Measurements from ENCODE around the gene NT5C1B. TPM values are rescaled to one million over a fixed set of nuclear protein-coding genes. Genes with fewer than 3 reads are reported as not detected.

The NT5C1B gene
- total and polyA plus RNA-seq, 11 donors = not detected

DNA sequence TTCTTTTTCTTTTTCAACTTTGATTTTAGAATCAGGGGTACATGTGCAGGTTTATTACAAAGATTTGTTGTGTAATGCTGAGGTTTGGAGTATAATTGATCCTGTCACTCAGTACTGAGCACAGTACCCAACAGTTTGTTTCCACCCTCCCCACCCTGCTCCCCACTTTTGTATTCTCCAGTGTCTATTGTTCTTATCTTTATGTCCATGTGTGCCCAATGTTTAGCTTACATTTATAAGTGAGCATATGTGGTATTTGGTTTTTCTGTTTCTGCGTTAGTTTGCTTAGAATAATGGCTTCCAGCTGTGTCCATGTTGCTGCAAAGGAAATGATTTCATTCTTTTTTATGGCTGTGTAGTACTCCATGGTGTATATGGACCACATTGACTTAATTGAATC is 72.0 kb downstream of the NT5C1B start:
- peaks cover 0 to 39% (median 10%) of the 10 kb centered on the region in 12 donors for H3K4me1 ChIP-seq
- no peak overlapping the region for H3K4me3 ChIP-seq
- no peak for TF ChIP-seq POLR2A (IDR thresholded peaks at IDR 0.05)
- TF ChIP-seq, protein P1, sequence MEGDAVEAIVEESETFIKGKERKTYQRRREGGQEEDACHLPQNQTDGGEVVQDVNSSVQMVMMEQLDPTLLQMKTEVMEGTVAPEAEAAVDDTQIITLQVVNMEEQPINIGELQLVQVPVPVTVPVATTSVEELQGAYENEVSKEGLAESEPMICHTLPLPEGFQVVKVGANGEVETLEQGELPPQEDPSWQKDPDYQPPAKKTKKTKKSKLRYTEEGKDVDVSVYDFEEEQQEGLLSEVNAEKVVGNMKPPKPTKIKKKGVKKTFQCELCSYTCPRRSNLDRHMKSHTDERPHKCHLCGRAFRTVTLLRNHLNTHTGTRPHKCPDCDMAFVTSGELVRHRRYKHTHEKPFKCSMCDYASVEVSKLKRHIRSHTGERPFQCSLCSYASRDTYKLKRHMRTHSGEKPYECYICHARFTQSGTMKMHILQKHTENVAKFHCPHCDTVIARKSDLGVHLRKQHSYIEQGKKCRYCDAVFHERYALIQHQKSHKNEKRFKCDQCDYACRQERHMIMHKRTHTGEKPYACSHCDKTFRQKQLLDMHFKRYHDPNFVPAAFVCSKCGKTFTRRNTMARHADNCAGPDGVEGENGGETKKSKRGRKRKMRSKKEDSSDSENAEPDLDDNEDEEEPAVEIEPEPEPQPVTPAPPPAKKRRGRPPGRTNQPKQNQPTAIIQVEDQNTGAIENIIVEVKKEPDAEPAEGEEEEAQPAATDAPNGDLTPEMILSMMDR (IDR thresholded peaks at IDR 0.05) = no peak
- H3K36me3 ChIP-seq = no peaks in the 10 kb centered on the region
- H3K27ac ChIP-seq = peak overlapping the region in 1 of 12 donors; percentile 64
- intact Hi-C loops (cut with DNase I) = loop anchor here in 4 of 10 donors (5.0 to 10.0 kb wide), 5 partner anchors 225 to 1350 kb away; no protein-coding TSS in a partner anchor
- DNase-seq = no peak
- ATAC-seq = no peak
- H3K27me3 ChIP-seq = no peaks in the 10 kb centered on the region
- WGBS, 4 donors = 79 to 87% (median 84%) methylated on average over 1 of the region's 1 CpG
- no peaks in the 10 kb centered on the region for H3K9me3 ChIP-seq

DNA sequence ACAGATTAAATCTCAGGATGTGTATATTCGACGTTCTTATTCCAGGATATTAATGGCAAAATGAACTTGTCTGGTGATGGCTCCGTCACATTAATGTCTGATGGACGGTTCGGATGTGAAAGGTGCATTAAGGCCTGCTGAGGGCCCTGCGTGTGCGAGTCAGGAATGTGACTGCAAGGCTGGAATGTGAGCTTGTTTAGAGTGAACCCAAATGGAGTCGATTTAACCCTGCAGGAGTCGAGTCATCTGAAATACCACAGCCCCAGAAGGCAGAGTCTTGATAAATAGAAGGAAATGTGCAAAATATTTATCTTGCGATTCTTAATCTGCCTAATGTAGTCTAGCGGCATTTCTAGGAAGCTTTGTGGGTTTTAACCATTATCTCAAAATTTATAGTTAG is 73.3 kb downstream of the NT5C1B start:
- ATAC-seq (no peak), DNase-seq (no peak)
- peaks cover 0 to 35% (median 9%) of the 10 kb centered on the region in 12 donors for H3K4me1 ChIP-seq
- no peaks in the 10 kb centered on the region for H3K36me3 ChIP-seq
- no peak overlapping the region for H3K27ac ChIP-seq
- 50 to 70% (median 52%) methylated on average over 11 of the region's 11 CpGs for WGBS, 4 donors
- intact Hi-C loops (cut with DNase I) = loop anchor here in 4 of 10 donors (5.0 to 10.0 kb wide), 5 partner anchors 226 to 1351 kb away; no protein-coding TSS in a partner anchor
- no peaks in the 10 kb centered on the region for H3K9me3 ChIP-seq
- no peak for TF ChIP-seq POLR2A (IDR thresholded peaks at IDR 0.05)
- TF ChIP-seq, protein P1 (IDR thresholded peaks at IDR 0.05) = no peak
- no peak overlapping the region for H3K4me3 ChIP-seq
- no peaks in the 10 kb centered on the region for H3K27me3 ChIP-seq

DNA sequence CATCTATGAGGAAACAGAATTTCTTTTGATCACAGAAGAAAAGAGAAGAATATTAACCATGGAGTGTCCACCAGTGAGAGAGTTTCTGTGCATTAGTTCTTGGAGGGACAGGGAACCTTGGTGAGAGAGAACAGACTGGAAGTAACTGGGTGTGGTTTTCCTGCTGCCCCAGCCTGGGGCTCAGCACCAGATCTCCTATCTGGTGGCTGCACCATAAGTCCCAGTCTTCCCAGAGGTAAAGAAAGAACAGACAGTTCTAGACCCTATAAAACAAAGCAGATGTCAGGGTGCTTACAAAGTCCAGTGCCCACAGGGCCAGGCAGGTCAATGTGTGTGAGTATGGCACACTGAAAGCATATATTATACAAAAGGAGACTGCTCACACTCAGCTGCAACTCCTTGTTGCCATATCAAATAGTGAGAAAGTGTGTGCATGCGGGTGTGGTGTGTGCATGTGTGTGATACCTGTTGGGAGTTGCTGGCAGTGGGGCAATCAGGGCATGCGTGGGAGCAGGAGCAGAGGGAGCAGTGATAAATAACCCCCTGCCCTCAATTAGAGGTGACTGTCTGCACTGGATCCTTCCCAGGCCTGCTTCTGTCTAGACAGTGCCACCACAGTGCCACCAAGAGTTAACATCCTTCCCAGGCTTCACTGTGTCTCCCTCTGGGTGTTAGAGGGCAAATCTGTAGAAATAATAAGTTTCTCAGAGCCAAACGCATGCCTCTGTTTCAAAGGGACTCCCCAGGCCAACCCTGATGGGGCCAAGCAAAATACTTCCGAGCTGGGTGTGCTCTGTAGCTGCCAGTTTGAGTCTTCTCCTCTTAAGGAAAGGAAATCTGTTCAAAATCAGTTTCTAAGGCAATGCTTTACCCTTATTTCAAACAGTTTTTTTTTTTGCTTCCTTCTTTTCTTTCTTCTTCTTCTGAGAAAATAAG is 74.6 kb downstream of the NT5C1B start:
- peak in 2 of 4 donors; percentile 19 to 45 for ATAC-seq
- Histone ChIP-seq H3K4me3 (no peak overlapping the region), H3K9me3 (no peaks in the 10 kb centered on the region), H3K36me3 (no peaks in the 10 kb centered on the region), H3K27me3 (no peaks in the 10 kb centered on the region), H3K27ac (no peak overlapping the region), H3K4me1 (peaks cover 0 to 24% (median 5%) of the 10 kb centered on the region in 12 donors)
- TF ChIP-seq, protein P1 (IDR thresholded peaks at IDR 0.05) = no peak
- TF ChIP-seq POLR2A (IDR thresholded peaks at IDR 0.05) = no peak
- 55 to 60% (median 57%) methylated on average over 4 of the region's 4 CpGs for WGBS, 4 donors
- peak in 1 of 5 donors; percentile 56 for DNase-seq
- intact Hi-C loops (cut with DNase I) = loop anchor here in 4 of 10 donors (5.0 to 10.0 kb wide), 5 partner anchors 228 to 1353 kb away; no protein-coding TSS in a partner anchor

Other genes starting within 250 kb of the NT5C1B start
- gene RDH14, start 28.9 kb downstream of the NT5C1B start, total RNA-seq = 10 to 100 TPM; 40.0 to 70.7 (median 49.0) TPM
- gene RDH14, start 28.9 kb downstream of the NT5C1B start, polyA plus RNA-seq = 10 to 100 TPM; 33.9 to 41.0 TPM